NCI-H2196 (cell line): ENCODE measurements around the gene SYS1.
A peak's percentile ranks its signal among the peaks of the same experiment; 100 is the strongest.

ENCODE experiments used
- DNase-seq: peaks from one replicate; lab custom pipeline; 2025; ENCODE audit not compliant: unreplicated experiment; lab: John Stamatoyannopoulos, UW

Gene SYS1

GRCh38 chr20:45355209-45356084 lies 7.5 kb upstream of the SYS1 start:
- DNase-seq, result no peak

DNA sequence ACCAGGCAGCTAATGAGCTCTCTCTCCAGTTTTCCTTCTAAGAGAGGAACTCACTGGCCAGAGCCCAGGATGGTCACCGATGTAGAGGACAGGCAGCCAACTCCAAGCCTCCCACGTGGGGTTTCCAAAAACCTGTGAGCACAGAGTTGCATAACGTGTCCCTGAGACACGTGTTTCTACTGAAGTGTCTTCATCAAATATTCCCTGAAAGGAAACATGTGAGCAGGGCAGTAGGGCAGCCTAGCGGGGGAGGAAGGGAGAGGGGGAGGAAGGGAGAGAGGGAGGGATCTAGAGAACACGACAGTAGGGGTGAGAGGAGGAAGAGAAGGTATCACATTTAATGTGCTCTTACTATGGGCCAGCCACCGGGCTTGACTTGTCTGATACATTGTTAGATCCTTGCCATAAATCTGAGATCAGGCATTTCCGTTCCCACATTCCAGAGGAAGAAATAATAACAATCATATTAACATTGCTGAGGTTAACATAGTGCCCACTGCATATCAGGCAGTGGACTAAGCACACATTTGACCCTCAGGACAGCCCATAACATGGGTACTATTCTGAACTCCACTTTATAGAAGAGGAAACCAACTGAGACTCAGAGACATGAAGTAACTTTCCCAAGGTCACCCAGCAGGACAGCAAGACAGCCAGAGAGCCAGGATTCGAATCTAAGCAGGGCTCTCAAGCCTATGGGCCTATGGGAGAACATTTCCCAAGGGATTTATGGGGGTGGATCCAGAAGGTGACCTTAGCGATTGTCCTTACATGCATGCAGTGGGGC lies 4.5 kb upstream of the SYS1 start:
- DNase-seq, result peak; percentile 37

- DNase-seq, result no peak
Observed at GRCh38 chr20:45359069-45359405, 3.9 kb upstream of the SYS1 start.

- DNase-seq, result no peak
Observed at GRCh38 chr20:45359406-45360148, 3.4 kb upstream of the SYS1 start.

DNA sequence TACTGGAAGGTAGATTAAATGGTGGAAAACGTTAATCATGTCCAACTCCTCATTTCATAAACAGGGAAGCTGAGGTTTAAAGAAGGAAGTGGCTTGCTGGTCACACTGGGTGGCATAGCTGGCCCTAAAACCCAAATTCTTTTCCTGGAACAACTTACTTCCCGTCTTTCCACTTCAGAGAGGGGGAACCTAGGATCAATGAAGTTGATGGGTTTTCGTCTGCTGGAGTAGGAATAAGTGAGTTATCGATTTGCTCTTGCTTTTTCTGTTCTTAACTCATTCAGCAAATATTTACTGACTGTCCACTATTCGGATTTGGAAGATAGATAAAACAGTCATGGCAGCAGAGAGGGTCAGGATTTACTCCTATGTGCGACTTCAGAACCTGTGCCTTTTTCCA lies 1.2 kb upstream of the SYS1 start:
- no peak for DNase-seq

- no peak for DNase-seq
Observed at GRCh38 chr20:45363611-45364492, 896 bp downstream of the SYS1 start.

GRCh38 chr20:45365444-45365970 lies 2.6 kb downstream of the SYS1 start:
- no peak for DNase-seq

DNA sequence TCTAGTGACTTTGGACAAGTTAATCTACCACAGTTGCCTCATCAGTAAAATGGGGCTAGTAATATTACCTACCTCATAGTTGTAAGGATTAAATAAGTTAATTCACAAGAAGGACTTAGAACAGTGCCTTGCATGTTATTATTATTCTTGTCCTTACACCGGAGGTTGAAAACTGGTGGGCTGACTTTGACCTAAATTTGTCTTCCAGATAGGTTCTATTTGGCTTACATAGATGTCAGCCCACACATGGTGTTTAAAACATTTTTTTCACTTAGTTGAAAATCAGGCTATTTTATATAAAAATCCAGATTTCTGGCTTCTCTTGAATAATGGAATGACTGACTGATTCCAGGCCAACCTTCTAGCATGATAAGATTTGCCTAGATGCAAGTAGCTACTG lies 3.2 kb downstream of the SYS1 start:
- no peak for DNase-seq

DNA sequence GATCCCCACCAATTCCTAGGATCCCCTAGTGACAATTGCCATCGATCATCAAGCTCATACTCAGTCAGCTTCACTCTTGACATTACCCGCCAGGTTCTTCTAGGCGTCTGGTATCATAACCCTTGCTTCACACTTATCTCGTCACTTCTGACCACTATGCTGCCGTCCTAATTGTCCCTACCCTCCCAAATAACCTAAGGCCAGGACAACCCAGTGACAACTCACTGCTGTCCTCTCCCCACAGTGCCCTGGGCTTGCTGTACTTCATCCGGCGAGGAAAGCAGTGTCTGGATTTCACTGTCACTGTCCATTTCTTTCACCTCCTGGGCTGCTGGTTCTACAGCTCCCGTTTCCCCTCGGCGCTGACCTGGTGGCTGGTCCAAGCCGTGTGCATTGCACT lies 3.7 kb downstream of the SYS1 start:
- DNase-seq, result no peak

- no peak for DNase-seq
Observed at GRCh38 chr20:45367126-45367525, 4.2 kb downstream of the SYS1 start.

GRCh38 chr20:45368221-45368980 lies 5.4 kb downstream of the SYS1 start:
- DNase-seq, result no peak

GRCh38 chr20:45370571-45371160 lies 7.7 kb downstream of the SYS1 start:
- no peak for DNase-seq

- DNase-seq, result no peak
Observed at GRCh38 chr20:45372241-45372640, 9.3 kb downstream of the SYS1 start.

DNA sequence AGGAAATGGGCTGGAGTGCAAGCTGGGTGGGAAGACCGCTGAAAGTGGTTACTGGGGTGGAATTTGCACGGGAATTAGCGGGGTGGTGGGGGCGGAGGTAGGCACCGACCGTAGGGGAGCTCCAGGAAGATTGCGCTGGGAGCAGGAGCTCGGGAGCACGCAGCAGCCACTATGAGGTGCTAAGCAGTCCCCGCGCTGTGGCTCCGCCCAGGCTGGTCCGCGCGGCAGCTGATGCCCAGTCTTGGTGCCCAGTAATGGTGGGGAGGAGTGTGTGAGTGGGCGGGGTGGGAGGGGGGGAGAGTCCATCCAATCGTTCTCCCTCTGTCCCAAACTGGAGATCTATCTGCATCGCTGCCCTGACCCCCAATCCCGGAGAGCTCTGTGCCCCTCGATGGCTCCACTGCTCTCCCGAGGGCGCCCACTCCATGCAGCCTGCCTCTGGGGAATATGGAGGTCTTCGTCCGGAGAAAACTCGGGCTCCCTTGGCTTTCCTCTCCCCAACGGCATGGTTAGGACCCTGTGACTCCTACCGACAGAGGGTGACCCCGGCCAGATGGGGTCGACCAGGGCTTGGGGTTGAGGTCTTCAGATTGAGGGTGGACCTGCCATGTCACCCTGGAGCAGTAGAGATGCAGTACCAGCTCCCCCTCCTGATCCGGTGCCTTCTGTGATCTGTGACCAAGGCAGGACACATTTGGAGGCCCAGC lies 9.8 kb downstream of the SYS1 start:
- DNase-seq, result no peak

GRCh38 chr20:45373353-45374100 lies 10.6 kb downstream of the SYS1 start:
- peak; percentile 92 for DNase-seq

DNA sequence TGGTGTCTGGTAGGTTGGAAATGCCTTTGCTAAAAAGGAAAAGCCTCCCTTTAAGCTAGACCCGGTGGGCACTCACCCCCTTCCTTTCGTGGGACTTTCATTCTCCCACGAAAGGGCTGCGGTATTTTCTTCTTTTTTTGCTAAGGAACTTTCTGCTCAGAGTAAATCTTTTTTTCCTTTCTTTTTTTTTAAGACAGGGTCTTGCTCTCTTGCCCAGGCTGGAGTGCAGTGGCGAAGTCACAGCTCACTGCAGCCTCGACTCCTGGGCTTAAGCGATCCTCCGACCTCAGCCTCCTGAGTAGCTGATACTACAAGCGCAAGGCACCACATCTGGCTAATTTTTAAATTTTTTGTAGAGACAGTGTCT lies 11.1 kb downstream of the SYS1 start:
- no peak for DNase-seq

DNA sequence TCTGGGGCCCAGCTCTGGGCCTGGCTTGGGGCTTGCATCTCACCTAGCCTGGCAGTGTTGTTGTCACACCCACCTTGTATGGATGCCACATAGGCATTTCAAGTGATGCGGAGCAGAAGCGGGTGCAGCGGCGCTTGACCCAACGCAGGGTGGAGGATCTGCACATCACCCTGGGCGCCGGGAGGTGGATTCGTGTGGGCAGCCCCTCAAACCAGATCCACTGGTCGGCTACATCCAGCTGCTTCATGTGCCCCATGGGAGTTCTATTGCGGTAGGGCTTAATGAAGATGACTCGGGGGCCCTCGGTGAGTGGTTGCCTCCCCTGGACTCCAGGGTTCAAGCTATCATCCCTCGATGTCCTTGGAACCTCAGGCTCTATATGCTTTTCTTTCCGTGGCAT lies 12.0 kb downstream of the SYS1 start:
- DNase-seq, result no peak

DNA sequence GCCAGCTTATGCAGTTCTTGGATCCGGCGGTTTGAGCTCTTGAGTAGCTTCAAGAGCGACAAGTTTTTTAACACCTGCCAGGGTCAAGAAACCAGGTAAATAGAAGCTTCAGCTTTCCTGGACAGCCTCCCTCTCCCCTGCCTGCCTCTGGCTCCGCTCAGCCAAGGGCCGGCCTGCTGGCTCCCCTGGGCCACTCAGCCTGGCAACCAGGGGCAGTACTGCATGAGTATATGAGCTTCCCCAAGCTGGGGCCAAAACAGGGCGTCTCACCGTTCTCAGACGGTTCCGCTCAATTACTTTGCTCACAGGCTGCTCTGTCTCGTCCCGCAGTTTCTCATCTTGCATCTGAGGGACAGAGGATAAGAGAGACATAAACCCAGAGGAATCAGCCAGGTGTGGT lies 14.3 kb downstream of the SYS1 start:
- DNase-seq, result peak; percentile 61
